Measurements from ENCODE around the gene PSPH. TPM values are rescaled to one million over a fixed set of nuclear protein-coding genes. Genes with fewer than 3 reads are reported as not detected.
"Not testable (repeated sequence)": the region's sequence is repeated elsewhere in the genome, so short reads cannot be mapped to it uniquely, and the experiment has no call there.

The PSPH gene
- total RNA-seq, 6 experiments from 2014 or later, result 20.3 to 27.1 (median 21.8) TPM

DNA sequence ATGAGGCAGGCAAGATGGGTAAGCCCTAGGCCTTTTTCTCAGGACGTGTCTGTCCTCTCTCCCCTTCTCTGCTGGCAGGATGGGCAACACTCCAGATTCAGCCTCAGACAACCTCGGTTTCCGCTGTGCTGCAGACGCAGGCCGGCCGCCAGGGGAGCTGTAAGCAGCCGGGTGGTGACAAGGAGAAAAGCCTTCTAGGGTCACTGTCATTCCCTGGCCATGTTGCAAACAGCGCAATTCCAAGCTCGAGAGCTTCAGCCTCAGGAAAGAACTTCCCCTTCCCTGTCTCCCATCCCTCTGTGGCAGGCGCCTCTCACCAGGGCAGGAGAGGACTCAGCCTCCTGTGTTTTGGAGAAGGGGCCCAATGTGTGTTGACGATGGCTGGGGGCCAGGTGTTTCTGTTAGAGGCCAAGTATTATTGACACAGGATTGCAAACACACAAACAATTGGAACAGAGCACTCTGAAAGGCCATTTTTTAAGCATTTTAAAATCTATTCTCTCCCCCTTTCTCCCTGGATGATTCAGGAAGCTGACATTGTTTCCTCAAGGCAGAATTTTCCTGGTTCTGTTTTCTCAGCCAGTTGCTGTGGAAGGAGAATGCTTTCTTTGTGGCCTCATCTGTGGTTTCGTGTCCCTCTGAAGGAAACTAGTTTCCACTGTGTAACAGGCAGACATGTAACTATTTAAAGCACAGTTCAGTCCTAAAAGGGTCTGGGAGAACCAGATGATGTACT, 28.4 kb upstream of the PSPH start:
- peak; percentile 60 for DNase-seq
- no peak overlapping the region for H3K4me3 Mint-ChIP-seq
- peak overlapping the region; percentile 76 for H3K27ac Mint-ChIP-seq
- H3K9me3 Mint-ChIP-seq, result no peaks in the 10 kb centered on the region
- H3K36me3 Mint-ChIP-seq (ENCODE audit: low read depth), result peaks cover 11% of the 10 kb centered on the region
- peaks cover 20% of the 10 kb centered on the region for H3K4me1 Mint-ChIP-seq (ENCODE audit: low read depth)
- TF ChIP-seq, protein P1, sequence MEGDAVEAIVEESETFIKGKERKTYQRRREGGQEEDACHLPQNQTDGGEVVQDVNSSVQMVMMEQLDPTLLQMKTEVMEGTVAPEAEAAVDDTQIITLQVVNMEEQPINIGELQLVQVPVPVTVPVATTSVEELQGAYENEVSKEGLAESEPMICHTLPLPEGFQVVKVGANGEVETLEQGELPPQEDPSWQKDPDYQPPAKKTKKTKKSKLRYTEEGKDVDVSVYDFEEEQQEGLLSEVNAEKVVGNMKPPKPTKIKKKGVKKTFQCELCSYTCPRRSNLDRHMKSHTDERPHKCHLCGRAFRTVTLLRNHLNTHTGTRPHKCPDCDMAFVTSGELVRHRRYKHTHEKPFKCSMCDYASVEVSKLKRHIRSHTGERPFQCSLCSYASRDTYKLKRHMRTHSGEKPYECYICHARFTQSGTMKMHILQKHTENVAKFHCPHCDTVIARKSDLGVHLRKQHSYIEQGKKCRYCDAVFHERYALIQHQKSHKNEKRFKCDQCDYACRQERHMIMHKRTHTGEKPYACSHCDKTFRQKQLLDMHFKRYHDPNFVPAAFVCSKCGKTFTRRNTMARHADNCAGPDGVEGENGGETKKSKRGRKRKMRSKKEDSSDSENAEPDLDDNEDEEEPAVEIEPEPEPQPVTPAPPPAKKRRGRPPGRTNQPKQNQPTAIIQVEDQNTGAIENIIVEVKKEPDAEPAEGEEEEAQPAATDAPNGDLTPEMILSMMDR (IDR thresholded peaks at IDR 0.05), result peak; percentile 82
- H3K27me3 Mint-ChIP-seq (ENCODE audit: insufficient read depth), result peaks cover 3% of the 10 kb centered on the region

DNA sequence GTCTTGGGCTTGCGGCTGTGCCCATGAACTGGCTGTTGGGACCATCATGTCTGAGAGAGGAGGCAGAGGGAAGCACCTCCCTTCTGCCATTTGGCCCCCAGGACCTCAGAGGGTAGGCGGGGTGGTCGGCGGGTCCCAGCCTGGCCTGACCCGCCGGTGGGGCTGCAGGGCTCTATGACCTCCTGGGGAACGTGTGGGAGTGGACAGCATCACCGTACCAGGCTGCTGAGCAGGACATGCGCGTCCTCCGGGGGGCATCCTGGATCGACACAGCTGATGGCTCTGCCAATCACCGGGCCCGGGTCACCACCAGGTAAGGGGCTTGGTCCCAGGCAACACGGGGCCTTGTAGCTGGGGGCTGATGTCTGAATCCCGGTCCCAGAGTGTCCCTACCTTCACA, 27.0 kb upstream of the PSPH start:
- TF ChIP-seq, protein P1 (IDR thresholded peaks at IDR 0.05), result no peak
- no peak overlapping the region for H3K27ac Mint-ChIP-seq
- peaks cover 11% of the 10 kb centered on the region for H3K36me3 Mint-ChIP-seq (ENCODE audit: low read depth)
- no peak for DNase-seq
- H3K4me1 Mint-ChIP-seq (ENCODE audit: low read depth), result peaks cover 28% of the 10 kb centered on the region
- H3K4me3 Mint-ChIP-seq, result no peak overlapping the region
- H3K9me3 Mint-ChIP-seq, result no peaks in the 10 kb centered on the region
- peaks cover 3% of the 10 kb centered on the region for H3K27me3 Mint-ChIP-seq (ENCODE audit: insufficient read depth)

- no peak for DNase-seq
- H3K4me3 Mint-ChIP-seq, result no peak overlapping the region
- H3K36me3 Mint-ChIP-seq (ENCODE audit: low read depth), result peaks cover 11% of the 10 kb centered on the region
- TF ChIP-seq, protein P1 (IDR thresholded peaks at IDR 0.05), result no peak
- H3K9me3 Mint-ChIP-seq, result no peaks in the 10 kb centered on the region
- no peak overlapping the region for H3K27ac Mint-ChIP-seq
- H3K27me3 Mint-ChIP-seq (ENCODE audit: insufficient read depth), result peaks cover 3% of the 10 kb centered on the region
- H3K4me1 Mint-ChIP-seq (ENCODE audit: low read depth), result peaks cover 28% of the 10 kb centered on the region
These were observed 26.4 kb upstream of the PSPH start for GRCh38 chr7:56077681-56078080.

GRCh38 chr7:56074371-56074791, 23.1 kb upstream of the PSPH start:
- Mint-ChIP-seq H3K27ac (no peak overlapping the region), H3K4me1 (ENCODE audit: low read depth) (peaks cover 23% of the 10 kb centered on the region), H3K36me3 (ENCODE audit: low read depth) (peaks cover 16% of the 10 kb centered on the region), H3K27me3 (ENCODE audit: insufficient read depth) (no peaks in the 10 kb centered on the region; the same call in 1 of the 2 replicates), H3K4me3 (no peak overlapping the region), H3K9me3 (no peaks in the 10 kb centered on the region)
- DNase-seq, result peak; percentile 79
- TF ChIP-seq, protein P1 (IDR thresholded peaks at IDR 0.05), result peak; percentile 94

- not testable (repeated sequence) for H3K27ac Mint-ChIP-seq; H3K4me3 Mint-ChIP-seq; DNase-seq; H3K9me3 Mint-ChIP-seq; H3K27me3 Mint-ChIP-seq (ENCODE audit: insufficient read depth)
- peaks cover 33% of the 10 kb centered on the region for H3K36me3 Mint-ChIP-seq (ENCODE audit: low read depth)
- peaks cover 28% of the 10 kb centered on the region for H3K4me1 Mint-ChIP-seq (ENCODE audit: low read depth)
These were observed 15.1 kb upstream of the PSPH start for GRCh38 chr7:56066376-56066775.

GRCh38 chr7:56063882-56064625, 12.8 kb upstream of the PSPH start, which contains the start of gene SUMF2:
TSS of gene SUMF2 (plus strand) at chr7:56064286. CDS start at chr7:56064312, 26 bp downstream.
- TF ChIP-seq, protein P1 (IDR thresholded peaks at IDR 0.05), result peak; percentile 38; the same call in 1 of the 2 replicates
- DNase-seq, result peak; percentile 71
- Mint-ChIP-seq H3K36me3 (ENCODE audit: low read depth) (peaks cover 41% of the 10 kb centered on the region), H3K27me3 (ENCODE audit: insufficient read depth) (no peaks in the 10 kb centered on the region; the same call in none of the 2 replicates), H3K4me3 (peak within 1 kb of the TSS; percentile 97), H3K4me1 (ENCODE audit: low read depth) (peaks cover 51% of the 10 kb centered on the region), H3K9me3 (no peaks in the 10 kb centered on the region), H3K27ac (peak within 1 kb of the TSS; percentile 95)
